ENCODE data around the gene ARID5B.

The ARID5B gene

DNA sequence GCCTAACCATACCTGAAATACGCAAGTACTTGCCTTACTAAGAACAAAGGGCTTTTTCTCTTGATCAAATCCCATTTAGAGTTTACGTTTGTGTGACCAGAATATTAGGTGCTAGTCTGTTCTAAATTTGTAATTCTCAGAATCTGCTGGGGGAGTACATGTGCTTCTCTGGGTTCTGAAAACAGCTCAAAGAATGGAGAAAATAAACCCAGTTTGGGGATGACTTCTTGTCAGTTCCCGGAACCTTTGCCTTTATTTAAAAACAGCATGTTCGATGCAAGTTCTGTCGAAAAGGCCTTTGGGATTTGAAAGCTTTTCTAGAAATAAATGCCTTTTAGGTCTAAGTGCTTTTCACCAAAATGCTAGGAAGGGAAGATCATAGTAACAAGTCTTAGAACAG lies 147.0 kb downstream of the ARID5B start:
- peak overlapping the region; percentile 67 to 71 for H3K4me3 ChIP-seq (replicated peaks in 1 of 2; ENCODE audit: low read depth in 2 of 2, low read length in 2 of 2)
- DNase-seq (ENCODE audit: low read depth in 2 of 2): no peak
- TF ChIP-seq, protein P1, sequence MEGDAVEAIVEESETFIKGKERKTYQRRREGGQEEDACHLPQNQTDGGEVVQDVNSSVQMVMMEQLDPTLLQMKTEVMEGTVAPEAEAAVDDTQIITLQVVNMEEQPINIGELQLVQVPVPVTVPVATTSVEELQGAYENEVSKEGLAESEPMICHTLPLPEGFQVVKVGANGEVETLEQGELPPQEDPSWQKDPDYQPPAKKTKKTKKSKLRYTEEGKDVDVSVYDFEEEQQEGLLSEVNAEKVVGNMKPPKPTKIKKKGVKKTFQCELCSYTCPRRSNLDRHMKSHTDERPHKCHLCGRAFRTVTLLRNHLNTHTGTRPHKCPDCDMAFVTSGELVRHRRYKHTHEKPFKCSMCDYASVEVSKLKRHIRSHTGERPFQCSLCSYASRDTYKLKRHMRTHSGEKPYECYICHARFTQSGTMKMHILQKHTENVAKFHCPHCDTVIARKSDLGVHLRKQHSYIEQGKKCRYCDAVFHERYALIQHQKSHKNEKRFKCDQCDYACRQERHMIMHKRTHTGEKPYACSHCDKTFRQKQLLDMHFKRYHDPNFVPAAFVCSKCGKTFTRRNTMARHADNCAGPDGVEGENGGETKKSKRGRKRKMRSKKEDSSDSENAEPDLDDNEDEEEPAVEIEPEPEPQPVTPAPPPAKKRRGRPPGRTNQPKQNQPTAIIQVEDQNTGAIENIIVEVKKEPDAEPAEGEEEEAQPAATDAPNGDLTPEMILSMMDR (IDR thresholded peaks at IDR 0.05; ENCODE audit: low read depth, low read length): no peak

DNA sequence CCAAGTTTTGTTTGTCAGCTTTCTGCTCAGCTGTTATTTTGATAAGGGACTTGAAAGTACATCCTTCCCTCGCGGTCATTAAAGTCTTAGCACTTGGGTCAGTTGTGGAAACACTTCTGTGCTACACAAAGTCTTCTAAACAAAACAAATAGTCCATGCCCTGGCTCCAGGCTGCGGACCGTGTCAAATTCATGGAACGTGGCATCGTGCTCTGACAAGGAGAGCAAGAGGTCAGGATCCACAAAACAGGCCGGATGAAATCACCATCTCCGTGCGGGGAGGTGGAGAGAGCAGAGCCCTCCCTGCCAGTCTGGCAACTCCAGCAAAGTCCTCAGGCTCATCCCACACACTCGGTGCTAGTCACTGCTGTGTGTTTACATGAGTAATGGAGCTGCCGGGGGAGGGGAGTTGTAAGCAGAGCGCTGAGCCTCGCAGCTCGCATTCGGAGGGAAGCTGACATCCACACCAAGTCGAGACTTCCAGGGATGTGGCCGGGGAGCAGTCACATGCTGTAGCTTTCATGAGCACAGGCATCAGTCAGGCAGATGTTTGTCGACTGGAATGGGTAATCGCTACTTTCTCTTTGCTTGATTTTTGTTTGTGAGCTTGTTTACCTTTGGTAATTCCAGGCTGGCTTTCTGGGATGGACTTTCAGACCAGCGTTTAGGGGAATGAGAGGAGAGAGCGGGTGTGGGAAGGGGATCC lies 147.6 kb downstream of the ARID5B start:
- H3K4me3 ChIP-seq (replicated peaks in 1 of 2; ENCODE audit: low read depth in 2 of 2, low read length in 2 of 2): peak overlapping the region; percentile 67 to 71
- DNase-seq (ENCODE audit: low read depth in 2 of 2): peak; percentile 98
- TF ChIP-seq, protein P1 (IDR thresholded peaks at IDR 0.05; ENCODE audit: low read depth, low read length): no peak

DNA sequence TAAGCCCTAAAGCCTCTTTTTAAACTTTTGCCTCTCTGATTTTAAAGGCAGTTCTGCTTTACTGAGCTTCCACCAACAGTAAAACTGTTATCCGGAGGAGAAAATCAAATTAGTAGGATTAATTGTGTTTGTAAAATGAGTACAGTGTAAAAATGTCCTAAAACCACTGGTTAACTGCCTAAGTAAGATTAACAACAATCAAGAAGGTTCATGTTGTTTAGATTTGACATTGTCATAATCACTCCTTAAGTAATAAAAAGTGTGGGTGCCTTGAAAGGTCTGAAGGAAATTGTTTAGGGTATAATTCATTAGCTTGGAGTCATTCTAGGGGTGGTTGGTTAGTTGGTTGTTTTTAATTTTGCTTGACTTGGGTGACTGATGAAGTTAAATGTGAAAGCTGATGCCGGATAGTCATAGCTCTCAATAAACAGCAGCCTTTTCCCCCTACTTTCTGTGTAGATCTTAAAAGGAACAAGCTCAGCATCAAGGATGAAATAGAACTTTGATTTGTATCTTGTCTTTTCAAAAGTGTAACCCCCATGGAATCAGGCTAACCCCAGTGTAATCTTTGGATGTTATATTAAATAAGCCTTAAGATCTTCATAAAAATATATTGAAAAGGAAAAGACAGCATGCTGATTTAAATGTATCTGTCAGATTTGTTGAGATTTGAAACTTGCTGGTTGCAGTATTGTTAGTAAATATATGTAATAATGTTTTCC lies 148.3 kb downstream of the ARID5B start:
- TF ChIP-seq, protein P1 (IDR thresholded peaks at IDR 0.05; ENCODE audit: low read depth, low read length): no peak
- peak; percentile 39 to 41 for DNase-seq (ENCODE audit: low read depth in 2 of 2)
- H3K4me3 ChIP-seq (replicated peaks in 1 of 2; ENCODE audit: low read depth in 2 of 2, low read length in 2 of 2): peak overlapping the region; percentile 67 to 71

DNA sequence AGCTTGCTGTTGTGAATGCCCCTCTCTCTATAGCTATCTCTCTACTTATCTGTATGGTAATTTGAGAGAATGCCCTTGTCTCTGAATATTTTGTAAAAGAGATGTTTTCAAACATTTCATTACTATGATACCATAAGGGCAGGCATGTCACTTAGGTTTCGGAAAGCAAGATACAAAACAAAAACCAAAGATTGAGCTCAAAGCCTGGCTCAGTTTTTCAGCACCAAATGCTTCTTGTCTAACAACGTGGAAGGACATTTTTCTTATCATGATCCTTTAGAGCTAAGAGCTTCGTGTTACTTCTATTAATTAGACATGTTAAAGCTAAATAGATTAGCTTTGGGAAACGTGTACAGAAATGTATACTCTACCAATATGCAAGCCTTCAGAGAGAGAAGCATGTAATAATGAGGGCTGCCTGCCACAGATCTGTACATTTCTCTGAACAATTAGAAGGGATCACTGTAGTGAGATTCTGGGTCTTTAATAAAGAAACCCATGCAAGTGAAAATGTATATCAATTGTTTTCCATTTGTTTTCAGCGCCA lies 148.9 kb downstream of the ARID5B start:
- peak; percentile 43 to 47 for DNase-seq (ENCODE audit: low read depth in 2 of 2)
- peak overlapping the region; percentile 67 to 71 for H3K4me3 ChIP-seq (replicated peaks in 1 of 2; ENCODE audit: low read depth in 2 of 2, low read length in 2 of 2)
- TF ChIP-seq, protein P1 (IDR thresholded peaks at IDR 0.05; ENCODE audit: low read depth, low read length): no peak

DNA sequence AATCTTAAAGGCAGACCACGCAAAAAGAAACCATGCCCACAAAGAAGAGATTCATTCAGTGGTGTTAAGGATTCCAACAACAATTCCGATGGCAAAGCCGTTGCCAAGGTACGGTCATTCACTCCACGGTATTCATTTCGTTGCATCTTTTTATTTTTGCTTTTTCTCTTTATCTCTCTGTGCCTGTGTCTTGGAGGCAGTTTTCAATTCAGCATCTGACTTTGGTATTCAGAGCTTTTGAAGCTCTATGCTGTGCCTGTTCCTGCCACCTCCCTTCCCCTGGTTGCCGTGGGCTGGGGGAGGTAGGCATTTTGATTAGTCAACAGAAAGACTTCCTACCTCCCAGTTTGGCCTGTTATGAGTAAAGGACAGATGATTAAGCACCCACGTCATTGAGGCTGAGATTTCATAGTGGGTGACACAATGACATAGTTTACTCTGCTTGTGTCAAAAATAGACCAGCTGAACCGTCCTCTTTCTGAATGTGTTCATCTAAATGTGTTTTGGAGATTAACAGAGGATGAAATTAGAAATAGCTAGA lies 149.5 kb downstream of the ARID5B start:
- H3K4me3 ChIP-seq (replicated peaks in 1 of 2; ENCODE audit: low read depth in 2 of 2, low read length in 2 of 2): peak overlapping the region; percentile 67 to 71
- TF ChIP-seq, protein P1 (IDR thresholded peaks at IDR 0.05; ENCODE audit: low read depth, low read length): no peak

DNA sequence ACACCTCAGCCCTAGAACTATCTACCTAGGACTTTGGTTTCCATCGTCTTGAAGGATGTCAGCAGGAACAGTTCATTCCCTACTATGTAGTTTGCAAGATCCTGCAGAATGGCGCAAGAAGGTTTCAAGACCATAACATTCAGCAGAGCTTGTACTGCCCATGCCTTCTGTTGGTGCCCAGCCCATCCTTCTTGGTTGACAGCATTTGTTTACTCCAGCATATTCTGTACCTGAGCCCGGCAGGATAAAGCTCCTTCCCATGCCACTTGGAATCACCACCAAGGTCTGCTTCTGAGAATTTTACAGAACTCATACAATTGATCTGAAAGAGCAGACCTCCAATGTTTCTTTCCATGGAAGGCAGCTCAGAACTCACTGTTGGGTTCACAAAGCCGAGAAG lies 150.8 kb downstream of the ARID5B start:
- H3K4me3 ChIP-seq (replicated peaks in 1 of 2; ENCODE audit: low read depth in 2 of 2, low read length in 2 of 2): no peak overlapping the region
- TF ChIP-seq, protein P1 (IDR thresholded peaks at IDR 0.05; ENCODE audit: low read depth, low read length): no peak
- DNase-seq (ENCODE audit: low read depth in 2 of 2): peak in 1 of 2 donors; percentile 33

More for the DNA sequence above, 149.5 kb downstream of the ARID5B start:
- DNase-seq (ENCODE audit: low read depth in 2 of 2): peak; percentile 95 to 98
